GM12801 (cell line): ENCODE results near the gene SEL1L.

ENCODE experiments used
- CTCF ChIP-seq: IDR thresholded peaks from one replicate; pipeline ENCODE4 v1.5.1; 2011; ENCODE audit warnings: control low read depth; ENCODE audit not compliant: insufficient read length; ENCODE audit errors: extremely low read depth

SEL1L gene

GRCh38 chr14:81511111-81511904 lies 22.3 kb downstream of the SEL1L start:
- no peak for TF ChIP-seq CTCF

- no peak for TF ChIP-seq CTCF
These were observed 23.7 kb downstream of the SEL1L start for GRCh38 chr14:81509838-81510452.

- no peak for TF ChIP-seq CTCF
These were observed 24.3 kb downstream of the SEL1L start for GRCh38 chr14:81509321-81509720.

GRCh38 chr14:81506487-81506886 lies 27.2 kb downstream of the SEL1L start:
- no peak for TF ChIP-seq CTCF

- TF ChIP-seq CTCF: no peak
These were observed 28.8 kb downstream of the SEL1L start for GRCh38 chr14:81504864-81505263.

DNA sequence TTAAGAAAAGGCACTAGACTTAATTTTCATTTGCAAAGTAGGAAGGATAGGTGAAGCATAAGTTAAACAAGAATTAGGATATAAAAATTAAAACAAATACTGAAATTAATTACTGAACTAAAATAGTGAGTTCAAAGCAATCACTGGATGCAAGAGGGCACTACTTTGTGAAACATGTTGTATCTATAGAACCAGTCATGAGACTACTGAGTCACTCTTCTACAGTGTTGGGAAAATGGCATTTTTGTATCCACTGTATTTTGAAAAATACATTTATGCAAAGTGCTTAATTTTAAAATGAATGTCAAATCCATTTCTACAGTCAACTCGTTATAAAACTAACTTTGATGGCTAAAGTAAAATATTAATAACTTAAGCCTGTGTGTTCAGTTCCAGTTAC lies 47.9 kb downstream of the SEL1L start:
- TF ChIP-seq CTCF: no peak

DNA sequence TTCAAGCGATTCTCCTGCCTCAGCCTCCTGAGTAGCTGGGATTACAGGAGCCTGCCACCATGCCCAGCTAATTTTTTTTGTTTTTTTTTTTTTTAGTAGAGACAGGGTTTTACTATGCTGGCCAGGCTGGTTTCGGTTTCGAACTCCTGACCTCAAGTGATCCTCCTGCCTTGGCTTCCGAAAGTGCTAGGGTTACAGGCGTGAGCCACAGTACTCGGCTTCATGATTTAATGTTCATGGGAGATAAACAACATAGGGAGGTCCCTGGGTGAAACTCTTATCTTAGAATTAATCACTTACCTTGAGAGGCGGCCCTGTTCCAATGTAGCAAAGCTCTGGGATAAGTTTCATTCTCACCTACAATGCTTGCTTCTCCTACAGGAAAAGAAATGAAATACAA lies 48.3 kb downstream of the SEL1L start:
- TF ChIP-seq CTCF: no peak
